Astrocyte (in vitro differentiated cells and primary cell): ENCODE measurements around the gene INTS6L. TPM values are rescaled to one million over a fixed set of nuclear protein-coding genes. Genes with fewer than 3 reads are reported as not detected.

ENCODE experiments used
- DNase-seq: peaks from one replicate; pipeline ENCODE4 v3.0.0-alpha.2; 2010; ENCODE audit warnings: low read depth
- FAIRE-seq: peaks from 2 replicates; lab custom pipeline; 2011; peaks lifted over from hg19 to GRCh38; lab: Jason Lieb, UNC
- H2AFZ ChIP-seq: 2 replicates; pipeline ENCODE4 v1.6.0; 2012; ENCODE audit warnings: low read depth, low read length, inconsistent platforms
- H3K27ac ChIP-seq: 2 replicates; pipeline ENCODE4 v1.5.1; 2011; ENCODE audit warnings: low read depth, low read length, inconsistent platforms
- H3K27me3 ChIP-seq: 2 replicates; pipeline ENCODE4 v1.6.0; 2011; ENCODE audit warnings: low read length, inconsistent platforms; ENCODE audit not compliant: insufficient read depth
- H3K36me3 ChIP-seq: 2 replicates; pipeline ENCODE4 v1.5.1; 2011; ENCODE audit warnings: low read length, inconsistent platforms; ENCODE audit not compliant: insufficient read depth
- H3K4me1 ChIP-seq: 2 replicates; pipeline ENCODE4 v1.5.1; 2011; ENCODE audit warnings: low read length, inconsistent platforms; ENCODE audit not compliant: insufficient read depth
- H3K4me2 ChIP-seq: 2 replicates; pipeline ENCODE4 v1.6.0; 2012; ENCODE audit warnings: low read length, inconsistent platforms
- H3K4me3 ChIP-seq: 2 replicates; pipeline ENCODE4 v1.5.1; 2011; ENCODE audit warnings: low read depth, mild to moderate bottlenecking, low read length, inconsistent platforms; ENCODE audit not compliant: insufficient read depth
- H3K79me2 ChIP-seq: 2 replicates; pipeline ENCODE4 v1.6.0; 2012; ENCODE audit warnings: mild to moderate bottlenecking, low read length, inconsistent platforms; ENCODE audit not compliant: insufficient read depth
- H3K9ac ChIP-seq: 2 replicates; pipeline ENCODE4 v1.6.0; 2012; ENCODE audit warnings: mild to moderate bottlenecking, low read length, inconsistent platforms
- H3K9me3 ChIP-seq: 2 replicates; pipeline ENCODE4 v1.5.1; 2012; ENCODE audit warnings: low read depth, mild to moderate bottlenecking, low read length, inconsistent platforms; ENCODE audit not compliant: insufficient read depth
- H4K20me1 ChIP-seq: 2 replicates; pipeline ENCODE4 v1.6.0; 2012; ENCODE audit warnings: low read length, inconsistent platforms; ENCODE audit not compliant: insufficient read depth
- H3K27ac Mint-ChIP-seq: one replicate; pipeline ENCODE4 v1.8.0; 2021; ENCODE audit warnings: mild to moderate bottlenecking, mixed read lengths; ENCODE audit not compliant: unreplicated experiment
- H3K27me3 Mint-ChIP-seq: one replicate; pipeline ENCODE4 v1.8.0; 2021; ENCODE audit warnings: low read depth, mixed read lengths; ENCODE audit not compliant: unreplicated experiment
- H3K36me3 Mint-ChIP-seq: one replicate; pipeline ENCODE4 v1.8.0; 2021; ENCODE audit warnings: low read depth, mixed read lengths; ENCODE audit not compliant: unreplicated experiment
- H3K4me1 Mint-ChIP-seq: one replicate; pipeline ENCODE4 v1.8.0; 2021; ENCODE audit warnings: low read depth, mixed read lengths; ENCODE audit not compliant: unreplicated experiment
- H3K4me3 Mint-ChIP-seq: one replicate; pipeline ENCODE4 v1.8.0; 2021; ENCODE audit warnings: mild to moderate bottlenecking, moderate library complexity, mixed read lengths; ENCODE audit not compliant: unreplicated experiment
- H3K9me3 Mint-ChIP-seq: one replicate; pipeline ENCODE4 v1.8.0; 2021; ENCODE audit warnings: mild to moderate bottlenecking, mixed read lengths; ENCODE audit not compliant: unreplicated experiment
- CTCF ChIP-seq: IDR thresholded peaks from 2 replicates; pipeline ENCODE4 v1.5.1; 2011; ENCODE audit warnings: low read depth, mild to moderate bottlenecking, inconsistent platforms, low read length, moderate library complexity; ENCODE audit not compliant: insufficient read depth
- EZH2 ChIP-seq: IDR thresholded peaks from 2 replicates; pipeline ENCODE4 v1.6.1; 2012; ENCODE audit warnings: mild to moderate bottlenecking, low read length, inconsistent platforms; ENCODE audit not compliant: insufficient read depth
- total RNA-seq: library from RNA; stranded (reverse); gene quantifications from 2 replicates; pipeline ENCODE4 v1.2.1, GENCODE V29; 2021

Gene INTS6L
- total RNA-seq, 1 donor from 2014 or later, result 7.5 TPM

GRCh38 chrX:135480076-135480475 is 40.4 kb upstream of the INTS6L start:
- no peaks in the 10 kb centered on the region for H3K36me3 ChIP-seq
- Mint-ChIP-seq H3K27ac (no peak overlapping the region), H3K27me3 (peaks cover 6% of the 10 kb centered on the region), H3K4me3 (no peak overlapping the region), H3K4me1 (no peaks in the 10 kb centered on the region), H3K36me3 (no peaks in the 10 kb centered on the region), H3K9me3 (no peaks in the 10 kb centered on the region)
- no peak for TF ChIP-seq EZH2
- no peak for TF ChIP-seq CTCF
- no peak overlapping the region for H3K9ac ChIP-seq
- H2AFZ ChIP-seq, result no peak overlapping the region
- H3K9me3 ChIP-seq, result no peaks in the 10 kb centered on the region
- no peak overlapping the region for H3K27ac ChIP-seq
- H3K27me3 ChIP-seq, result no peaks in the 10 kb centered on the region
- H3K4me2 ChIP-seq, result no peak overlapping the region
- FAIRE-seq (no peak), DNase-seq (no peak)
- H4K20me1 ChIP-seq, result no peaks in the 10 kb centered on the region
- no peak overlapping the region for H3K4me3 ChIP-seq
- no peaks in the 10 kb centered on the region for H3K4me1 ChIP-seq
- no peaks in the 10 kb centered on the region for H3K79me2 ChIP-seq

GRCh38 chrX:135481696-135482179 is 38.7 kb upstream of the INTS6L start:
- peaks cover 6% of the 10 kb centered on the region for H3K27me3 Mint-ChIP-seq
- H3K4me1 Mint-ChIP-seq, result no peaks in the 10 kb centered on the region
- Histone ChIP-seq H3K27ac (no peak overlapping the region), H3K36me3 (no peaks in the 10 kb centered on the region), H4K20me1 (no peaks in the 10 kb centered on the region), H2AFZ (no peak overlapping the region), H3K9me3 (no peaks in the 10 kb centered on the region), H3K4me2 (no peak overlapping the region), H3K4me1 (no peaks in the 10 kb centered on the region), H3K79me2 (no peaks in the 10 kb centered on the region), H3K4me3 (no peak overlapping the region), H3K9ac (no peak overlapping the region), H3K27me3 (no peaks in the 10 kb centered on the region)
- DNase-seq (no peak), FAIRE-seq (no peak)
- H3K4me3 Mint-ChIP-seq, result no peak overlapping the region
- H3K36me3 Mint-ChIP-seq, result no peaks in the 10 kb centered on the region
- no peak for TF ChIP-seq EZH2
- TF ChIP-seq CTCF, result no peak
- H3K27ac Mint-ChIP-seq, result no peak overlapping the region
- no peaks in the 10 kb centered on the region for H3K9me3 Mint-ChIP-seq

- Mint-ChIP-seq H3K27me3 (peaks cover 3% of the 10 kb centered on the region), H3K4me1 (no peaks in the 10 kb centered on the region), H3K27ac (no peak overlapping the region), H3K9me3 (no peaks in the 10 kb centered on the region), H3K4me3 (no peak overlapping the region), H3K36me3 (no peaks in the 10 kb centered on the region)
- TF ChIP-seq EZH2 (no peak), CTCF (peak; percentile 36)
- no peak overlapping the region for H3K4me3 ChIP-seq
- FAIRE-seq (peak; percentile 89), DNase-seq (peak; percentile 56)
- no peak overlapping the region for H2AFZ ChIP-seq
- no peaks in the 10 kb centered on the region for H3K4me1 ChIP-seq
- H3K79me2 ChIP-seq, result no peaks in the 10 kb centered on the region
- H3K36me3 ChIP-seq, result no peaks in the 10 kb centered on the region
- H3K4me2 ChIP-seq, result no peak overlapping the region
- H3K9ac ChIP-seq, result no peak overlapping the region
- no peaks in the 10 kb centered on the region for H3K9me3 ChIP-seq
- no peaks in the 10 kb centered on the region for H4K20me1 ChIP-seq
- H3K27ac ChIP-seq, result no peak overlapping the region
- no peaks in the 10 kb centered on the region for H3K27me3 ChIP-seq
These were observed 35.7 kb upstream of the INTS6L start for GRCh38 chrX:135484641-135485289.
